Measurements from ENCODE around the gene UMAD1. TPM values are rescaled to one million over a fixed set of nuclear protein-coding genes. Genes with fewer than 3 reads are reported as not detected.

UMAD1 gene
- polyA plus RNA-seq, 1 of the 3 experiments (the other 2 are of a cell fraction) = 13.9 TPM

DNA sequence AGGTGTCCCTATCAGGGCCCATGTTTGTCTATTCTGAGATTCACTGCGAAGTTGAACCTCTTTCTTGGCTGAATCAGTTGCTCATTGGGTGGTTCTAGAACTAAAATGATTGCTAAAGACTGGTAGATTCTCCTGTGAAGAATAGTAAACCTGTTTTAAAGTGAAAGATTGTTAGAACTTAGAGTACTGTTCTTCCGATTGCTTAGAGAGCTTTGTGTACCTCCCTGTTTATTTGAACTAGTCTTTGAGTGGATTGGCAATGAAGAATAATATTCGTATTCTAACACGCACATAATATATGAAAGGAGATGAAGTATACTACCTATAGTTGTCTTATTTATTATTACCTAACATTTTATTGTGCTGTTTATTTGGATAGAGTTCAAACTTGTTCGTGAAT, 202.7 kb downstream of the UMAD1 start:
- TF ChIP-seq FOSL2 (IDR thresholded peaks at IDR 0.05; ENCODE audit: borderline replicate concordance, low read depth) = no peak
- no peaks in the 10 kb centered on the region for H3K27me3 ChIP-seq (ENCODE audit: insufficient read depth)
- H3K9ac ChIP-seq = no peak overlapping the region
- DNase-seq = no peak
- no peaks in the 10 kb centered on the region for H3K79me2 ChIP-seq (ENCODE audit: insufficient read depth)
- no peaks in the 10 kb centered on the region; a peak in 1 of 4 replicates for H3K4me1 ChIP-seq (ENCODE audit: control insufficient read depth in 1 of 2, insufficient read depth in 2 of 2, low read depth in 1 of 2, low read length in 1 of 2)
- H3K9me2 ChIP-seq = no peaks in the 10 kb centered on the region
- peaks cover 0 to 3% of the 10 kb centered on the region in 2 experiments for H3K36me3 ChIP-seq (replicated peaks in 1 of 2; ENCODE audit: control insufficient read depth in 1 of 2, insufficient read depth in 2 of 2, low read length in 1 of 2)
- H3K4me2 ChIP-seq = no peak overlapping the region
- no peaks in the 10 kb centered on the region for H3F3A ChIP-seq (replicated peaks; ENCODE audit: insufficient read depth)
- 87% methylated on average over 5 of the region's 5 CpGs for WGBS (ENCODE audit: low lambda C conversion rate)
- ChIA-PET POLR2A (no interaction called here), CTCF (no interaction called here)
- H3K27ac ChIP-seq (ENCODE audit: low read depth in 2 of 2, low read length in 1 of 2) = no peak overlapping the region
- no peak overlapping the region for H3K4me3 ChIP-seq (ENCODE audit: low read depth in 2 of 2, low read length in 1 of 2)
- no peaks in the 10 kb centered on the region for H3K9me3 ChIP-seq
- H4K20me1 ChIP-seq (ENCODE audit: insufficient read depth) = no peaks in the 10 kb centered on the region
- H2AFZ ChIP-seq (ENCODE audit: low read depth) = no peak overlapping the region

GRCh38 chr7:7843972-7844371, 203.4 kb downstream of the UMAD1 start:
- H3K4me3 ChIP-seq (ENCODE audit: low read depth in 2 of 2, low read length in 1 of 2) = no peak overlapping the region
- no peaks in the 10 kb centered on the region for H3F3A ChIP-seq (replicated peaks; ENCODE audit: insufficient read depth)
- no peak for TF ChIP-seq TEAD4 (IDR thresholded peaks at IDR 0.05; ENCODE audit: borderline replicate concordance, insufficient read depth)
- no peak for TF ChIP-seq USF2 (IDR thresholded peaks at IDR 0.05; ENCODE audit: borderline replicate concordance, low read depth, low read length)
- no peak for TF ChIP-seq TAF1 (IDR thresholded peaks at IDR 0.05; ENCODE audit: borderline replicate concordance, low read depth, low read length)
- no peak for TF ChIP-seq NFIC (IDR thresholded peaks at IDR 0.05; ENCODE audit: borderline replicate concordance)
- no peak for TF ChIP-seq TCF12 (IDR thresholded peaks at IDR 0.05)
- TF ChIP-seq PBX3 (IDR thresholded peaks at IDR 0.05) = no peak
- no peak for TF ChIP-seq FOXJ3 (CRISPR knock-in tag; IDR thresholded peaks at IDR 0.05)
- TF ChIP-seq, protein P1, sequence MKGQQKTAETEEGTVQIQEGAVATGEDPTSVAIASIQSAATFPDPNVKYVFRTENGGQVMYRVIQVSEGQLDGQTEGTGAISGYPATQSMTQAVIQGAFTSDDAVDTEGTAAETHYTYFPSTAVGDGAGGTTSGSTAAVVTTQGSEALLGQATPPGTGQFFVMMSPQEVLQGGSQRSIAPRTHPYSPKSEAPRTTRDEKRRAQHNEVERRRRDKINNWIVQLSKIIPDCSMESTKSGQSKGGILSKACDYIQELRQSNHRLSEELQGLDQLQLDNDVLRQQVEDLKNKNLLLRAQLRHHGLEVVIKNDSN (IDR thresholded peaks at IDR 0.05; ENCODE audit: borderline replicate concordance, low read depth) = no peak
- TF ChIP-seq RCOR1 (IDR thresholded peaks at IDR 0.05; ENCODE audit: low read length) = no peak
- no peak for TF ChIP-seq NRF1 (IDR thresholded peaks at IDR 0.05; ENCODE audit: low read depth, low read length)
- H4K20me1 ChIP-seq (ENCODE audit: insufficient read depth) = no peaks in the 10 kb centered on the region
- no peak overlapping the region for H2AFZ ChIP-seq (ENCODE audit: low read depth)
- no peaks in the 10 kb centered on the region for H3K27me3 ChIP-seq (ENCODE audit: insufficient read depth)
- no peaks in the 10 kb centered on the region for H3K79me2 ChIP-seq (ENCODE audit: insufficient read depth)
- no peak for DNase-seq
- peaks cover 0 to 4% of the 10 kb centered on the region in 2 experiments for H3K36me3 ChIP-seq (replicated peaks in 1 of 2; ENCODE audit: control insufficient read depth in 1 of 2, insufficient read depth in 2 of 2, low read length in 1 of 2)
- H3K4me1 ChIP-seq (ENCODE audit: control insufficient read depth in 1 of 2, insufficient read depth in 2 of 2, low read depth in 1 of 2, low read length in 1 of 2) = no peaks in the 10 kb centered on the region; a peak in 1 of 4 replicates
- CTCF ChIA-PET = interaction anchor here (1.4 kb wide), 1 partner anchor 15 kb away, joined by 5 read pairs; no protein-coding TSS in a partner anchor
- H3K9me3 ChIP-seq = no peaks in the 10 kb centered on the region
- H3K27ac ChIP-seq (ENCODE audit: low read depth in 2 of 2, low read length in 1 of 2) = no peak overlapping the region
- POLR2A ChIA-PET = no interaction called here
- no peak overlapping the region for H3K9ac ChIP-seq
- H3K9me2 ChIP-seq = no peaks in the 10 kb centered on the region
- WGBS (ENCODE audit: low lambda C conversion rate) = 93% methylated on average over 5 of the region's 5 CpGs
- no peak overlapping the region for H3K4me2 ChIP-seq
